H1 (cell line): ENCODE measurements around the gene ALAS1. TPM values are rescaled to one million over a fixed set of nuclear protein-coding genes. Genes with fewer than 3 reads are reported as not detected.

Source experiments
- CTCF ChIA-PET: fragments of 300-600 bp; sonication (Branson Sonifier 250); formaldehyde crosslinking; loops from one replicate; lab custom pipeline; 2021; ENCODE audit not compliant: partially characterized antibody; lab: Charles Lee
- POLR2A ChIA-PET: fragments of 300-600 bp; sonication (Branson Sonifier 250); formaldehyde crosslinking; loops from one replicate; lab custom pipeline; 2021; ENCODE audit warnings: inconsistent platforms; ENCODE audit not compliant: partially characterized antibody; lab: Charles Lee
- DNase-seq, 2 experiments: peaks; one replicate each; pipeline versions ENCODE4 v3.0.0 to v3.0.0-alpha.2; 2010 to 2022; ENCODE audit warnings: low spot score in 2 of 2, low read depth in 1 of 2, mixed read lengths in 1 of 2
- FAIRE-seq: peaks from 2 replicates; lab custom pipeline; 2011; peaks lifted over from hg19 to GRCh38; lab: Jason Lieb, UNC
- H2AFZ ChIP-seq: 2 replicates; pipeline ENCODE4 v1.8.1; 2012; ENCODE audit warnings: low read length, inconsistent platforms
- H2AK5ac ChIP-seq: 2 replicates; pipeline ENCODE4 v1.6.1; 2013; ENCODE audit warnings: low read depth, low read length
- H2BK120ac ChIP-seq: replicated peaks from 2 replicates; pipeline ENCODE3; 2013; ENCODE audit warnings: low read depth, low read length, inconsistent platforms
- H2BK12ac ChIP-seq: 2 replicates; pipeline ENCODE4 v1.6.1; 2013; ENCODE audit warnings: low read depth, low read length
- H2BK15ac ChIP-seq: 2 replicates; pipeline ENCODE4 v1.6.1; 2013; ENCODE audit warnings: low read length
- H2BK20ac ChIP-seq: 2 replicates; pipeline ENCODE4 v1.6.1; 2013; ENCODE audit warnings: low read length
- H2BK5ac ChIP-seq: 2 replicates; pipeline ENCODE4 v1.6.1; 2013; ENCODE audit warnings: low read depth, low read length
- H3K14ac ChIP-seq: 2 replicates; pipeline ENCODE4 v1.6.1; 2013; ENCODE audit warnings: inconsistent platforms; ENCODE audit not compliant: insufficient read length
- H3K18ac ChIP-seq: 2 replicates; pipeline ENCODE4 v1.6.1; 2013; ENCODE audit warnings: low read length; ENCODE audit errors: extremely low read depth
- H3K23ac ChIP-seq: 2 replicates; pipeline ENCODE4 v1.6.1; 2013; ENCODE audit warnings: inconsistent platforms; ENCODE audit not compliant: insufficient read length
- H3K23me2 ChIP-seq: 2 replicates; pipeline ENCODE4 v1.6.1; 2013; ENCODE audit warnings: low read depth, low read length
- H3K27ac ChIP-seq: 2 replicates; pipeline ENCODE4 v1.6.1; 2011; ENCODE audit warnings: low read depth, low read length, inconsistent platforms
- H3K27me3 ChIP-seq, 4 experiments: replicated peaks in 1 of 4; 1 replicate in 1 of 4; 2 replicates in 3 of 4; pipeline versions ENCODE4 v1.6.1 to v1.8.1; 2011 to 2013; ENCODE audit warnings: low read length in 3 of 4, mild to moderate bottlenecking in 3 of 4, inconsistent platforms in 2 of 4, mixed read lengths in 2 of 4, moderate library complexity in 1 of 4; ENCODE audit not compliant: control insufficient read depth in 3 of 4, insufficient read depth in 3 of 4; ENCODE audit errors: extremely low read depth in 1 of 4
- H3K36me3 ChIP-seq, 4 experiments: 2 replicates each; pipeline versions ENCODE4 v1.6.1 to v1.8.1; 2011 to 2013; ENCODE audit warnings: mild to moderate bottlenecking in 4 of 4, low read length in 3 of 4, moderate library complexity in 2 of 4, control low read depth in 1 of 4, inconsistent platforms in 1 of 4; ENCODE audit not compliant: insufficient read depth in 4 of 4, control insufficient read depth in 2 of 4
- H3K4ac ChIP-seq: replicated peaks from 2 replicates; pipeline ENCODE3; 2013; ENCODE audit warnings: low read length, low read depth, mixed read lengths, inconsistent platforms; ENCODE audit not compliant: insufficient read length
- H3K4me1 ChIP-seq, 4 experiments: replicated peaks in 1 of 4; 1 replicate in 1 of 4; 2 replicates in 3 of 4; pipeline versions ENCODE4 v1.6.1 to v1.8.1; 2011 to 2013; ENCODE audit warnings: low read length in 3 of 4, inconsistent platforms in 2 of 4, mixed read lengths in 1 of 4; ENCODE audit not compliant: insufficient read depth in 4 of 4, control insufficient read depth in 3 of 4
- H3K4me2 ChIP-seq, 2 experiments: 2 replicates each; pipeline versions ENCODE4 v1.6.1 to v1.8.1; 2011 to 2013; ENCODE audit warnings: low read depth in 2 of 2, low read length in 2 of 2, control low read depth in 1 of 2, inconsistent platforms in 1 of 2, mild to moderate bottlenecking in 1 of 2; ENCODE audit not compliant: insufficient read depth in 1 of 2
- H3K4me3 ChIP-seq, 4 experiments: fragments of 200-600, 300-600 bp in 1 of 4; sonication (generic), shearing (Covaris generic), sonication (Bioruptor Twin) in 1 of 4; 2 replicates each; pipeline versions ENCODE4 v1.5.1 to v1.8.1; 2011 to 2016; ENCODE audit warnings: low read length in 4 of 4, low read depth in 3 of 4, control low read depth in 2 of 4, inconsistent platforms in 2 of 4, mild to moderate bottlenecking in 2 of 4, mixed read lengths in 1 of 4, moderate library complexity in 1 of 4; ENCODE audit not compliant: insufficient read depth in 2 of 4; ENCODE audit errors: extremely low read depth in 1 of 4
- H3K56ac ChIP-seq: replicated peaks from 2 replicates; pipeline ENCODE3; 2013; ENCODE audit warnings: low read depth, mild to moderate bottlenecking, mixed read lengths, low read length, inconsistent platforms; ENCODE audit not compliant: insufficient read length
- H3K79me1 ChIP-seq: 2 replicates; pipeline ENCODE4 v1.6.1; 2013; ENCODE audit warnings: low read depth, low read length, control low read depth
- H3K79me2 ChIP-seq, 2 experiments: 2 replicates each; pipeline versions ENCODE4 v1.6.1 to v1.8.1; 2012 to 2013; ENCODE audit warnings: low read length in 2 of 2, mild to moderate bottlenecking in 2 of 2, inconsistent platforms in 1 of 2; ENCODE audit not compliant: insufficient read depth in 2 of 2, control insufficient read depth in 1 of 2
- H3K9ac ChIP-seq, 4 experiments: replicated peaks in 1 of 4; 1 replicate in 1 of 4; 2 replicates in 3 of 4; pipeline versions ENCODE4 v1.6.1 to v1.8.1; 2011 to 2013; ENCODE audit warnings: low read depth in 3 of 4, low read length in 3 of 4, control low read depth in 2 of 4, mild to moderate bottlenecking in 2 of 4, moderate library complexity in 2 of 4, inconsistent platforms in 1 of 4; ENCODE audit errors: extremely low read depth in 1 of 4
- H3K9me3 ChIP-seq, 2 experiments: 2 replicates each; pipeline versions ENCODE4 v1.6.1 to v1.8.1; 2012 to 2013; ENCODE audit warnings: mild to moderate bottlenecking in 2 of 2, moderate library complexity in 2 of 2, control low read depth in 1 of 2, inconsistent platforms in 1 of 2, low read depth in 1 of 2, low read length in 1 of 2, mixed read lengths in 1 of 2; ENCODE audit not compliant: insufficient read depth in 2 of 2
- H4K20me1 ChIP-seq, 2 experiments: replicated peaks in 1 of 2; 2 replicates each; pipeline versions ENCODE3 to v1.8.1; 2011 to 2013; ENCODE audit warnings: inconsistent platforms in 2 of 2, low read length in 2 of 2, mild to moderate bottlenecking in 1 of 2; ENCODE audit not compliant: insufficient read depth in 2 of 2, control insufficient read depth in 1 of 2
- H4K5ac ChIP-seq: 2 replicates; pipeline ENCODE4 v1.6.1; 2013; ENCODE audit warnings: low read length, low read depth, mixed read lengths, inconsistent platforms; ENCODE audit not compliant: insufficient read length
- H4K8ac ChIP-seq: 2 replicates; pipeline ENCODE4 v1.8.0; 2013; ENCODE audit warnings: mild to moderate bottlenecking, moderate library complexity, low read length, inconsistent platforms; ENCODE audit not compliant: insufficient read depth; ENCODE audit errors: extremely low read depth
- H4K91ac ChIP-seq: replicated peaks from 2 replicates; pipeline ENCODE3; 2013; ENCODE audit warnings: low read length, mixed read lengths, inconsistent platforms; ENCODE audit not compliant: insufficient read length
- CBX5 ChIP-seq: fragments of 300-800, 300-1000 bp; sonication (generic); IDR thresholded peaks from 2 replicates; pipeline ENCODE4 v1.7.1; 2016; ENCODE audit warnings: antibody characterized with exemption, low read length, low read depth
- EP300 ChIP-seq, 2 experiments: IDR thresholded peaks; 1 replicate in 1 of 2; 2 replicates in 1 of 2; pipeline ENCODE4 v1.6.1; 2011 to 2012; ENCODE audit warnings: low read depth in 2 of 2, low read length in 2 of 2, mild to moderate bottlenecking in 2 of 2, borderline replicate concordance in 1 of 2, inconsistent platforms in 1 of 2, moderate library complexity in 1 of 2
- EZH2 ChIP-seq: fragments of 200-600 bp; sonication (generic); IDR thresholded peaks from 2 replicates; pipeline ENCODE4 v1.7.1; 2012; ENCODE audit warnings: low read depth, mild to moderate bottlenecking, moderate library complexity, low read length, inconsistent platforms; ENCODE audit not compliant: severe bottlenecking
- KDM4A ChIP-seq: IDR thresholded peaks from one replicate; pipeline ENCODE4 v1.7.1; 2012; ENCODE audit warnings: low read depth, mild to moderate bottlenecking, moderate library complexity, low read length, inconsistent platforms; ENCODE audit not compliant: severe bottlenecking
- NRF1 ChIP-seq: IDR thresholded peaks from 2 replicates; pipeline ENCODE4 v1.6.1; 2011; ENCODE audit warnings: mild to moderate bottlenecking, low read depth, low read length, improper control_type of control experiment
- POU5F1 ChIP-seq: IDR thresholded peaks from 2 replicates; pipeline ENCODE4 v1.6.1; 2011; ENCODE audit warnings: low read depth, mild to moderate bottlenecking, low read length, moderate library complexity
- SIRT6 ChIP-seq: IDR thresholded peaks from one replicate; pipeline ENCODE4 v1.7.1; 2012; ENCODE audit warnings: low read length, inconsistent platforms
- SP1 ChIP-seq: IDR thresholded peaks from 2 replicates; pipeline ENCODE4 v1.6.1; 2011; ENCODE audit warnings: low read depth, low read length
- TAF7 ChIP-seq: optimal IDR thresholded peaks from 2 replicates; pipeline ENCODE3; 2011; ENCODE audit warnings: low read depth, mild to moderate bottlenecking, inconsistent platforms, low read length, moderate library complexity, borderline replicate concordance
- WGBS, 2 experiments: shearing (Covaris generic) in 1 of 2; methylation state at CpG; one replicate each; pipeline versions ENCODE4 v1.1.6 to v1.1.7; 2013 to 2015; ENCODE audit warnings: low lambda C conversion rate in 2 of 2, mixed read lengths in 2 of 2, inconsistent platforms in 1 of 2, low coverage in 1 of 2, missing lambda C conversion rate in 1 of 2; ENCODE audit not compliant: insufficient replicate concordance in 2 of 2, insufficient coverage in 1 of 2, insufficient read length in 1 of 2; ENCODE audit errors: extremely low coverage in 1 of 2, missing lambda C conversion rate in 1 of 2; 5-methylcytosine and 5-hydroxymethylcytosine counted together
- polyA plus RNA-seq, 7 experiments: library from polyadenylated mRNA; depleted of rRNA in 3 of 7; stranded (reverse) in 5 of 7; unstranded in 2 of 7; fragments of >200 nt in 5 of 7; fragments of 200-250 nt in 2 of 7; gene quantifications; 1 replicate in 5 of 7; 2 replicates in 1 of 7; 4 replicates in 1 of 7; pipeline versions ENCODE4 v1.2.1 to v1.2.3, GENCODE V29; 2011 to 2013; ENCODE audit warnings: missing spikeins in 2 of 7, mixed read lengths in 2 of 7
- total RNA-seq: library from RNA; stranded (reverse); fragmentation: NEBNext Ultra II Directional; extraction: Animal tissue kit (Norgen Biotek cat#: 25700); gene quantifications from 2 replicates; pipeline ENCODE4 v1.2.1, GENCODE V29; 2021
- TF ChIP-seq, protein P1 (sequence below): IDR thresholded peaks from 2 replicates; pipeline ENCODE4 v1.6.1; 2012; ENCODE audit warnings: inconsistent platforms

Gene ALAS1
- total and polyA plus RNA-seq, 2 of the 8 experiments (the other 6 are each of a cell fraction or from before 2014, with no cell fraction given) = 45.9 to 84.4 TPM

GRCh38 chr3:52188556-52188955 is 9.4 kb upstream of the ALAS1 start:
- no peaks in the 10 kb centered on the region for H3K36me3 ChIP-seq
- H3K9ac ChIP-seq = no peak overlapping the region
- H4K5ac ChIP-seq = no peak overlapping the region
- H3K79me1 ChIP-seq = no peaks in the 10 kb centered on the region
- no peak overlapping the region for H2BK20ac ChIP-seq
- H3K56ac ChIP-seq = no peak overlapping the region
- no peak for DNase-seq
- no peak overlapping the region for H3K4me2 ChIP-seq
- no peak overlapping the region for H3K4me3 ChIP-seq
- H3K18ac ChIP-seq = no peak overlapping the region
- H3K4ac ChIP-seq = no peak overlapping the region
- H4K20me1 ChIP-seq = no peaks in the 10 kb centered on the region
- no peaks in the 10 kb centered on the region for H3K27me3 ChIP-seq
- H2BK5ac ChIP-seq = no peak overlapping the region
- POLR2A ChIA-PET = interaction anchor here (1.2 to 1.6 kb wide), 2 partner anchors 31 to 197 kb away, joined by 3 to 4 read pairs; no protein-coding TSS in a partner anchor
- CTCF ChIA-PET = interaction anchor here (0.8 to 2.1 kb wide), 8 partner anchors 8 to 686 kb away, joined by 3 to 4 read pairs (median 3); no protein-coding TSS in a partner anchor
- H4K91ac ChIP-seq = no peak overlapping the region
- H3K27ac ChIP-seq = no peak overlapping the region
- no peak overlapping the region for H3K23ac ChIP-seq
- H2AK5ac ChIP-seq = no peak overlapping the region
- no peak overlapping the region for H4K8ac ChIP-seq
- peaks cover 0 to 2% (median 0%) of the 10 kb centered on the region in 4 experiments; a peak in 1 of 7 replicates for H3K4me1 ChIP-seq
- H2BK15ac ChIP-seq = no peak overlapping the region
- no peaks in the 10 kb centered on the region for H3K79me2 ChIP-seq
- 64% methylated on average over 1 of the region's 1 CpG; no CpG with 5 or more reads in 1 of the 2 experiments for WGBS, 2 experiments
- H2BK12ac ChIP-seq = no peak overlapping the region
- H3K14ac ChIP-seq = no peak overlapping the region
- FAIRE-seq = no peak
- no peaks in the 10 kb centered on the region; the same call in 1 of the 2 replicates for H3K23me2 ChIP-seq
- TF ChIP-seq SP1 (no peak), EZH2 (no peak), EP300 (IDR thresholded peaks at IDR 0.05; ENCODE audit: borderline replicate concordance in 1 of 2, low read depth in 2 of 2, low read length in 2 of 2) (no peak), SIRT6 (no peak), CBX5 (no peak), POU5F1 (no peak), NRF1 (no peak), KDM4A (no peak), TAF7 (no peak)
- TF ChIP-seq, protein P1, sequence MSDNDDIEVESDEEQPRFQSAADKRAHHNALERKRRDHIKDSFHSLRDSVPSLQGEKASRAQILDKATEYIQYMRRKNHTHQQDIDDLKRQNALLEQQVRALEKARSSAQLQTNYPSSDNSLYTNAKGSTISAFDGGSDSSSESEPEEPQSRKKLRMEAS = no peak
- no peak overlapping the region for H2AFZ ChIP-seq
- H2BK120ac ChIP-seq = no peak overlapping the region
- no peaks in the 10 kb centered on the region for H3K9me3 ChIP-seq
